HG03439 (cell line): ENCODE measurements around the gene RNU6-9.
"Not testable (repeated sequence)": the region's sequence is repeated elsewhere in the genome, so short reads cannot be mapped to it uniquely, and the experiment has no call there.

ENCODE experiments used
- ATAC-seq: cut with Tn5 transposase; IDR thresholded peaks from one replicate; pipeline ENCODE4 v1.9.1; 2021; ENCODE audit warnings: mild to moderate bottlenecking, moderate library complexity; ENCODE audit not compliant: unreplicated experiment

RNU6-9 gene

DNA sequence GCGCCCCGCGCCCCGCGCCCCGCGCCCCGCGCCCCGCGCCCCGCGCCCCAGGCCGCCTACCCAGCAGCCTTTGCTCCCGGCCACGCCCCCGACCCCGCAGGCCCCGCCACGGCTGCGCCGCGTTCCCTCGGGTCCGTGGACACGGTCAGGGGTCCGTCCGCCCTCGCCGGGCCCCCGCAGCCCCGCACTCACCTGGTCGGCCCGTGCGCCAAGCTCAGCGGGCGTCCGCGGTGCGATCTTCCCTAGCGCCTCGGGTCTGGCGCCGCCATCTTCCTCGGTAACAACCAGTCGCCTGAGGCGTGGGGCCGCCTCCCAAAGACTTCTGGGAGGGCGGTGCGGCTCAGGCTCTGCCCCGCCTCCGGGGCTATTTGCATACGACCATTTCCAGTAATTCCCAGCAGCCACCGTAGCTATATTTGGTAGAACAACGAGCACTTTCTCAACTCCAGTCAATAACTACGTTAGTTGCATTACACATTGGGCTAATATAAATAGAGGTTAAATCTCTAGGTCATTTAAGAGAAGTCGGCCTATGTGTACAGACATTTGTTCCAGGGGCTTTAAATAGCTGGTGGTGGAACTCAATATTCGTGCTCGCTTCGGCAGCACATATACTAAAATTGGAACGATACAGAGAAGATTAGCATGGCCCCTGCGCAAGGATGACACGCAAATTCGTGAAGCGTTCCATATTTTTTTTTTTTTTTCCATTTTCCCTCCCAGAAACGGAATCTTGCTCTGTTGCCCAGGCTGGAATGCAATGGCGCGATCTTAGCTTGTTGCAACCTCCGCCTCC lies at the start of gene RNU6-9, which contains the start of gene MED16:
RNU6-9 (plus strand) TSS at position 591 of the 796 bp plus-strand sequence.
MED16 (minus strand) TSS at position 294 of the 796 bp plus-strand sequence. CDS start 2,056 bp downstream, outside the sequence.
- ATAC-seq, result peak; percentile 76

DNA sequence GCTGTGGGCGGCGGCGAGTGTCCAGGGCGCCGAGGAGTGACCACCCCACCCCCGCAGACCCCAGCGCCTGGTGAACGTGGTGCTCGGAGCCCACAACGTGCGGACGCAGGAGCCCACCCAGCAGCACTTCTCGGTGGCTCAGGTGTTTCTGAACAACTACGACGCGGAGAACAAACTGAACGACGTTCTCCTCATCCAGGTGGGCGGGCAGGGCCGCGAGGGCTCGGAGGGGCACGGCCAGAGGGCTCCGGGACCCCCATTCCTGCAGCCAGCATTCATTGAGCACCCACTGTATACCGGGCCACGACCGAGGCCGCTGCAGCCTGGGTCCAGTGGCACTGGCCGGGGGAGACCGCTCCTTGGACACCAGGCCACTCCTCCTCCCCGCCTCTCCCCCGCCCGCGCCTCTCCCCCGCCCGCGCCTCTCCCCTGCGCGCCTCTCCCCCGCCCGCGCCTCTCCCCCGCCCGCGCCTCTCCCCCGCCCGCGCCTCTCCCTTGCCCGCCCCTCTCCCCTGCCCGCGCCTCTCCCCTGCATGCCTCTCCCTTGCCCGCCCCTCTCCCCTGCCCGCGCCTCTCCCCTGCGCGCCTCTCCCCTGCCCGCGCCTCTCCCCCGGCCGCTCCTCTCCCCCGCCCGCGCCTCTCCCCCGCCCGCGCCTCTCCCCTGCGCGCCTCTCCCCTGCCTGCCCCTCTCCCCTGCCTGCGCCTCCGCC lies 49.3 kb upstream of the RNU6-9 start:
- no peak for ATAC-seq

DNA sequence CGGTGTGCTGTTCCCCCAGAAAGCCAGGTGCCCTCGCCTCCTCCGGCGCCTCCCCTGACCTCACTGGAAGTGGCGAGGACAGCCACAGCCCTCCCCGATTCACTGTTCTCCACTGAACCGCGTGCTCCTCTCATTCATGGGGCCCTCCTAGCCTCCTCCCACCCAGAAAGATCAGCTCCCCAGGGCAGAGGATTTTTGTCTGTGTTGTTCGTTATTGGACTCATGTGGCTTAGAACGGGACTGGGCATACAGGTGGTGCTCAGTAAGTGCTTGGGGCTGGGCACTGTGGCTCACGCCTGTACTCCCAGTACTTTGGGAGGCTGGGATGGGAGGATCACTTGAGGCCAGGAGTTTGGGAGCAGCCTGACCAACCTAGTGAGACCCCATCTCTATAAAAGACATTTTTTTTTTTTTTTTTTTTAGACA lies 48.7 kb upstream of the RNU6-9 start:
- ATAC-seq, result no peak

- no peak for ATAC-seq
Measured at GRCh38 chr19:845707-846521, 47.4 kb upstream of the RNU6-9 start.

DNA sequence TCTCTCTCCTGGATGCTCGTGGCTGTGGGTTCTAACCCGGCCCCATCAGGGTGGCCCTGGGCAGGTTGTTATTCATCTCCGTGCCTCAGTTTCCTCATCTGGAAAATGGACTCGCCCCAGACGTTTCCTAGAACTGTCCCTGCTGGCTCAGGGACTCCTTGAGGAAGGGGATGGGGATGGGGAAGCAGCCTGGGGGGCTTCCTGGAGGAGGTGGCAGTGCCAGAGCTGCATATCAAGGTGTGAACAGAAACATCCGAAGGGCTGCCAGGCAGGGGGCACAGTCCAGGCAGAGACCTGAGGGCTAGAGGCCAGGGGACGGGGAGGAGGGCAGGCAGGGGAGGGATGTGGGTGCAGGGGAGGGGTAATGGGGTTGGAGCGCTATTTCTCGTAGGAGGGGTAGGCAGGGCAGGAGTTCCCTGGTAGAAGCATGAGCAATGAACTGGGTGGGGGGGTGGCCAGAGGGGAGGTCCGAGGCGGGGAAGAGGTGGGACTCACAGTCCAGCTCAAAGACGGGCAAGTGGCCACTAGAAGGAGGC lies 44.8 kb upstream of the RNU6-9 start:
- ATAC-seq, result no peak

DNA sequence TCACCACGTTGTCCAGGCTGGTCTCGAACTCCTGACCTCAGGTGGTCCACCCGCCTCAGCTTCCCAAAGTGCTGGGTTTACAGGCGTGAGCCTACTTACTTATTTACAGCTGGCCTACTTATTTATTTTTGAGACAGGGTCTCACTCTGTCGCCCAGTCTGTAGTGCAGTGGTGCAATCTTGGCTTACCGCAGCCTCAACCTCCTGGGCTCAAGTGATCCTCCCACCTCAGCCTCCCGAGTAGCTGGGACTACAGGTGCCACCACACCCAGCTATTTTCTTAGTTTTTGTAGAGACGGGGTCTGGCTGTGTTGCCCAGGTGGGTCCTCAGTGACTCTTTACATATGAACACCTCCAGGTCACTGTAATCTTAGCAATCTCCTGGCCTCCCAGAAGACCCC lies 44.1 kb upstream of the RNU6-9 start:
- not testable (repeated sequence) for ATAC-seq

GRCh38 chr19:850221-850978 lies 42.9 kb upstream of the RNU6-9 start:
- no peak for ATAC-seq

DNA sequence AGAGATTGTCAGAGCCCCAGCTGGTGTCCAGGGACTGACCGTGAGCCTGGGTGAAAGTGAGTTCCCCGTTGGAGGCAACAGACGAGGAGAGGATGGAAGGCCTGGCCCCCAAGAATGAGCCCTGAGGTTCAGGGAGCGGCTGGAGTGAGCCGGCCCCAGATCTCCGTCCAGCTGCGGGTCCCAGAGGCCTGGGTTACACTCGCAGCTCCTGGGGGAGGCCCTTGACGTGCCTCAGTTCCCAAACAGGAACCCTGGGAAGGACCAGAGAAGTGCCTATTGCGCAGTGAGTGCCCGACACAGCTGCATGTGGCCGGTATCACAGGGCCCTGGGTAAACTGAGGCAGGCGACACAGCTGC lies 42.3 kb upstream of the RNU6-9 start:
- no peak for ATAC-seq

GRCh38 chr19:852136-853013 lies 40.9 kb upstream of the RNU6-9 start, which contains the start of gene ELANE:
ELANE (plus strand) TSS chr19:852303; CDS start chr19:852329, 26 bp downstream.
- ATAC-seq, result no peak

- ATAC-seq, result no peak
Measured at GRCh38 chr19:853014-853585, 40.2 kb upstream of the RNU6-9 start.

DNA sequence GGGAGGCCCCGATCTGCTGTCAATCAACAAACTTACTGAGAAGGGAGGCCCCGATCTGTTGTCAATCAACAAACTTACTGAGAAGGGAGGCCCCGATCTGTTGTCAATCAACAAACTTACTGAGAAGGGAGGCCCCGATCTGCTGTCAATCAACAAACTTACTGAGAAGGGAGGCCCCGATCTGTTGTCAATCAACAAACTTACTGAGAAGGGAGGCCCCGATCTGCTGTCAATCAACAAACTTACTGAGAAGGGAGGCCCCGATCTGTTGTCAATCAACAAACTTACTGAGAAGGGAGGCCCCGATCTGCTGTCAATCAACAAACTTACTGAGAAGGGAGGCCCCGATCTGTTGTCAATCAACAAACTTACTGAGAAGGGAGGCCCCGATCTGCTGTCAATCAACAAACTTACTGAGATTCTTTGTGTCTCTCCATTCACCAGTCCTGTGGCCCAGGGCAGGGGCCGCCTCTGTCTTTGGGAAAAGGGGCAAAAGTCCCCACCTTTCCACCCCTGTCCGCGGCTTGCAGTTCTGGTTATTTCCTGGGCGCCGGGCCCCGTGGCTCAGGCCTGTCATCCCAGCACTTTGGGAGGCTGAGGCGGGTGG lies 39.6 kb upstream of the RNU6-9 start:
- ATAC-seq, result not testable (repeated sequence)

DNA sequence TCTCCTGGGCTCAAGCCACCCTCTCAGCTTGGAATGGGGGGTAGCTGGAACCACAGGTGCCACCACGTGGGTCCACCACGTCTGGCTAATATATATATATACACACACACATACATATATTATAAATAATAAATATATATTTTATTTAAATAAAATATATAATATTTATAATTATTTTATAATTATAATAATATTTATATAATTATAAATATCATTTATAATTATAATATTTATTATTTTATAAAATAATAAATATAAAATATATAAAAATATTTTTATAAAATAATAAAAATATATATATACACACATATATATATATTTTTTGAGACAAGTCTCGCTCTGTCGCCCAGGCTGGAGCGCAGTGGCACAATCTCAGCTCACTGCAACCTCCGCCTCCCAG lies 38.7 kb upstream of the RNU6-9 start:
- ATAC-seq, result no peak

DNA sequence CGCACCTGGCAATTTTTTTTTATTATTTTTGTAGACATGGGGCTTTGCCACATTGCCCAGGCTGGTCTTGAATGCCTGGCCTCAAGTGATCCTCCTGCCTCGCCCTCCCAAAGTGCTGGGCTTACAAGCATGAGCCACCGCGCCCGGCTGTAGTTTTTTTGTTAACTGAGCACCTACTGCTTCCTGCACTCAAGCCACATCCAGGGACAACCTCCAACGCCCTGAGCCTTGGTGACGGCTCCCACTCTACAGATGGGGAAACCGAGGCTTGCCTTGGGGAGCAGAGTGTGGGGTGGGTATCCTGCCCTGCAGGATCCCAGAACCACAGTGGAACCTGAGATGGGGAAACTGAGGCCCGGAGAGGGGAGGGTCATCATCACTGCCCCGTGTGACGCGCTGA lies 38.1 kb upstream of the RNU6-9 start:
- ATAC-seq, result no peak

GRCh38 chr19:855566-856120 lies 37.6 kb upstream of the RNU6-9 start:
- no peak for ATAC-seq

GRCh38 chr19:858284-858683 lies 35.0 kb upstream of the RNU6-9 start:
- ATAC-seq, result no peak

- no peak for ATAC-seq
Measured at GRCh38 chr19:858868-859843, 34.1 kb upstream of the RNU6-9 start, which contains the start of gene CFD. CFD (plus strand) TSS chr19:859664; CDS start chr19:859690, 26 bp downstream.
